BE2C (cell line): ENCODE results near the gene TGIF2.

Experiments used
- DNase-seq: peaks from one replicate; pipeline ENCODE4 v3.0.0-alpha.2; 2020
- H3K27me3 ChIP-seq: fragments of 250-450 bp; sonication (Bioruptor Pico); 2 replicates; pipeline ENCODE4 v1.5.1; 2020; ENCODE audit warnings: mild to moderate bottlenecking
- H3K36me3 ChIP-seq: fragments of 250-450 bp; sonication (Bioruptor Pico); 2 replicates; pipeline ENCODE4 v1.5.1; 2020; ENCODE audit warnings: mild to moderate bottlenecking
- H3K4me1 ChIP-seq: fragments of 250-450 bp; sonication (Bioruptor Pico); 2 replicates; pipeline ENCODE4 v1.5.1; 2020
- H3K4me3 ChIP-seq: 2 replicates; pipeline ENCODE4 v1.5.1; 2011; ENCODE audit warnings: low read depth, low read length
- H3K9me3 ChIP-seq: fragments of 250-450 bp; sonication (Bioruptor Pico); 2 replicates; pipeline ENCODE4 v1.5.1; 2020
- TF ChIP-seq, protein P1 (sequence below): IDR thresholded peaks from 2 replicates; pipeline ENCODE4 v1.5.1; 2012; ENCODE audit warnings: mild to moderate bottlenecking, low read depth, low read length

Gene TGIF2

DNA sequence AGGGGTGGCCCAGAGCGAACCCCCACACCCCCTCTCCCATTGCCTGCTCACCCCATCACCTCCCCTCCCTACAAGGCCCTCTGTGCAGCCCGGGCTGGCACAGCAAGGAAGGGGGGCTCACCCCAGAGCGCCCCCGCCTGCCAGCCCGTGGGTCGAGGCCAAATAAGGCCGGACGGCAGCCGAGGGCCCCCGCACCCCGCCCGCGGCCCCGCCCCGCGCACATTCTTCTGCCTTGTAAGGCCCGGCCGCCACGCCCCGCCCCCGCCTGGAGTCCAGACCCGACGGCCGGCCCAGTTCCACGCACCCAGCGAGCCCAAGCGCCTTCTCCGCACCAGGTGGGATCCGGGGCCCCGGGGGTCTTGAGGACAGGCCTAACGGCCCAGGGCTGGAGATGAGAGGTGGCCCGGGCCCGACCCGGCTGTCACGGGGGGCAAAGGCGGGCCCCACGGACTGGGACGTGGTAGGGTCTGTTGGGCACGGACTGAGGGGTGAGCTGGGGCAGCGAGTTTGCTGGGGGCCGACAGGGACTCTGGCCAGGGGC lies 32.1 kb upstream of the TGIF2 start, which contains the start of gene MYL9:
MYL9 (plus strand) TSS at position 293 of the 541 bp plus-strand sequence. CDS start 3,366 bp downstream, outside the sequence.
- Histone ChIP-seq H3K27me3 (no peaks in the 10 kb centered on the region), H3K4me1 (no peaks in the 10 kb centered on the region), H3K9me3 (no peaks in the 10 kb centered on the region), H3K4me3 (no peak within 1 kb of the TSS), H3K36me3 (no peaks in the 10 kb centered on the region)
- DNase-seq = no peak
- TF ChIP-seq, protein P1, sequence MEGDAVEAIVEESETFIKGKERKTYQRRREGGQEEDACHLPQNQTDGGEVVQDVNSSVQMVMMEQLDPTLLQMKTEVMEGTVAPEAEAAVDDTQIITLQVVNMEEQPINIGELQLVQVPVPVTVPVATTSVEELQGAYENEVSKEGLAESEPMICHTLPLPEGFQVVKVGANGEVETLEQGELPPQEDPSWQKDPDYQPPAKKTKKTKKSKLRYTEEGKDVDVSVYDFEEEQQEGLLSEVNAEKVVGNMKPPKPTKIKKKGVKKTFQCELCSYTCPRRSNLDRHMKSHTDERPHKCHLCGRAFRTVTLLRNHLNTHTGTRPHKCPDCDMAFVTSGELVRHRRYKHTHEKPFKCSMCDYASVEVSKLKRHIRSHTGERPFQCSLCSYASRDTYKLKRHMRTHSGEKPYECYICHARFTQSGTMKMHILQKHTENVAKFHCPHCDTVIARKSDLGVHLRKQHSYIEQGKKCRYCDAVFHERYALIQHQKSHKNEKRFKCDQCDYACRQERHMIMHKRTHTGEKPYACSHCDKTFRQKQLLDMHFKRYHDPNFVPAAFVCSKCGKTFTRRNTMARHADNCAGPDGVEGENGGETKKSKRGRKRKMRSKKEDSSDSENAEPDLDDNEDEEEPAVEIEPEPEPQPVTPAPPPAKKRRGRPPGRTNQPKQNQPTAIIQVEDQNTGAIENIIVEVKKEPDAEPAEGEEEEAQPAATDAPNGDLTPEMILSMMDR = no peak

DNA sequence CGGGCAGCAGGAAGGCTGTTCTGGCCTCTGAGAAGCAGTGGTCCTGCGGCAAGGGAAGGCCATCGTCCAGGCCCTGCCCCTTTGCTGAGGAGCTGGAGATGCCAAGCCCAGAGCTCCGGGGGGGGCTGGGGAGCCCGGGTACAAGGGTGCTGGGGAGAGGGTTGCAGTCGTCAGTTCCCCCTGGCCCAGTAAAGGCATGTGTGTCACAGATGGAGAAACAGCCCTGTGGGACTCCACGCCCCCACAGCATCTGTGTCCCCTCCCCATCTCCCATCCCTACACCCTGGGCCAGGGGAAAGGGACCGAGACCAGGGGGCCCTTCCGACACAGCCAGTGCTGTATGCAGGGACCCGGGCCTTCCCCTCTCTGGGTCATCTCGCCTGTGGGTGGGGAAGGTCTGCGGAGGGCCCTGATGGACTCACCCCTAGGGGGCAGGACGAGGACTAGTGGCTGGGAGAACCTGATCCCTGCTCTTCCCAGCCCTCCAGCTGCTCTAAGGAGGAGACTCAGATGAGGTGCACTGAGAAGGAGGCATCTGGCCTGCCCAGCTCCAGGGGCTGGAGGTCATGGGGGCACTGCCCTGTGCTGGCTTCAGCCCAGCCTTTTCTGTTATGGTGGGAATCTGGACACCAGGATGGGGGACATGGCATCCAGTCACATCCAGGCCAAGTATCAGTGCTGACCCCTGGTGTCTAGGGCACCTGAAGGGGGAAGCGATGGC lies 31.5 kb upstream of the TGIF2 start:
- TF ChIP-seq, protein P1 = peak; percentile 37
- Histone ChIP-seq H3K4me3 (no peak overlapping the region), H3K27me3 (no peaks in the 10 kb centered on the region), H3K4me1 (no peaks in the 10 kb centered on the region), H3K9me3 (no peaks in the 10 kb centered on the region), H3K36me3 (no peaks in the 10 kb centered on the region)
- peak; percentile 33 for DNase-seq

DNA sequence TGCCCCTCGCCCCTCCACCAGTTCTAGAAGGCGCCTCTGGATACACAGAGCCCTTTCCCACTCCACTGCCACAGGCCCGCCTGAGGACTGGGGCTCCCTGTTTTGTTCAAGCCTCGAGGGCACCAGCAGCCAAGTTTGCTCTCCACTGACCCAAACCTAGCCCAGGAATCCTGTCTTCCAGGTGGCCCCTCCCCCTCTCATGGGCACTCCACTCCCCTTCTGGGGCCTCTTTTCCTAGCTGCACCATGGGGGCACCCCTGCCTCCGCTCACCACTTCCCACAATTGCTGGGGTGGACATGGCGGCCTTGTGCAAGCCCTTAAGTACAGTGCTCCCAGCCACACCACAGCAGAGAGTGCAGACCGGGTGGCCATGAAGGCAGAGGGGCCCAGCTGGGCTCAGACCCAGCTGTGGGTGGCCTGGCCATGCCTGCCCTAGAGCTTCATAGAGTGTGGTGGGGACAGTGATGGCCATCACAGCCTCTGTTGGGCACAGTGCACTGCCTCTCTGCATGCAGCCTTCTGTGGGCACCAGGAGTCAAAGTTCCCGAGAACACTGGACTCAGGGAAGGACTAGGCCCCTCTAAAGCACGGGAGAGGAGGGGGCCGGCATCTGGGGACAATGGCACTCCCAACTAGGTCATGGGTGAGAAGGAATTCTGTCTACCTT lies 30.7 kb upstream of the TGIF2 start:
- no peaks in the 10 kb centered on the region for H3K4me1 ChIP-seq
- DNase-seq = no peak
- no peak overlapping the region for H3K4me3 ChIP-seq
- no peaks in the 10 kb centered on the region for H3K27me3 ChIP-seq
- H3K36me3 ChIP-seq = no peaks in the 10 kb centered on the region
- no peaks in the 10 kb centered on the region for H3K9me3 ChIP-seq
- TF ChIP-seq, protein P1 = no peak

DNA sequence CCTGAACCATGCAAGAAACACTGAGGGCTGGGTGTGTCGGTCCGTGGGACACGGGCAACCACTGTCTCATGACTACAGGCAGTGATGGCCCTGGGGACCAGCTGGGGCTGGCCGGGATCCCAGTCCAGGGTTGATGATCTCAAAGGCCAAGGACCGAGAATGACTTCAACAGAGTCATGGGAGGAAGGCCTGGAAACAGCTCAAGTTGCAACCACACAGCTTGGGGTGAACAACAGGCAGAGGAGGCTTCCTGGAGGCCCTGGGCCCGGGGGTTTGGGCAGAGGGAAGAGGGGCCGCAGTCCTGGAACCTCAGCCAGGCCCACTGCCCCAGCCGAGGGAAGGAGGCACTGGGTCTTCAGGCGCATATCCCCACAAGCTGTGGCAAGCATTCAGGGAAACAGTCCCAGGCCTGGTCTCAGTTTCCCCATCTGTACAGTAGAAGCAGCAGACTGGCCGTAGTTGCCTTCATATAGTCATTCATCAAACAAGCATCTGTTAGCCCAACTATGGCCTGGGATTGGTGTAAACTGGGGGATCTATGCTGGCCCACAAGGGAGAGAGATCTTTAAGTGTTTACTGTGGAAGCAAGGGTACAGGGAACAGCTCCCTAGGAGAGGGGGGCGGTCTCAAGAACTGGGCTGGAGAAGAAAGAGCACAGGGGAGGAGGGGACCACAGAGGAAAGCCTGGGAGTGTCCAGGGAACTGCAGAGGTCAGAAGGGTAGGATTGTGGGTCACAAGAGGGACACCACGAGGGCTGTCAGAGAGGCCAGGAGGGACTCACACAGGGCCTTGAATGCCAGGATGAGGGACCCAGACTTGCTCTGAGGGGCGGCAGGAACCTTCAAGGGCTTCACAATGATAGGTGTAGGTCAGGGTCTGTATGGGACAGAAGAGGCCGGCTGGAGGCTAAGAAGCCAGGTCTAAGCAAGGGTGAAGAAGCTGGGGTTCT lies 29.9 kb upstream of the TGIF2 start:
- H3K4me1 ChIP-seq = no peaks in the 10 kb centered on the region
- H3K27me3 ChIP-seq = no peaks in the 10 kb centered on the region
- H3K36me3 ChIP-seq = no peaks in the 10 kb centered on the region
- H3K9me3 ChIP-seq = no peaks in the 10 kb centered on the region
- TF ChIP-seq, protein P1 = no peak
- DNase-seq = no peak
- no peak overlapping the region for H3K4me3 ChIP-seq

DNA sequence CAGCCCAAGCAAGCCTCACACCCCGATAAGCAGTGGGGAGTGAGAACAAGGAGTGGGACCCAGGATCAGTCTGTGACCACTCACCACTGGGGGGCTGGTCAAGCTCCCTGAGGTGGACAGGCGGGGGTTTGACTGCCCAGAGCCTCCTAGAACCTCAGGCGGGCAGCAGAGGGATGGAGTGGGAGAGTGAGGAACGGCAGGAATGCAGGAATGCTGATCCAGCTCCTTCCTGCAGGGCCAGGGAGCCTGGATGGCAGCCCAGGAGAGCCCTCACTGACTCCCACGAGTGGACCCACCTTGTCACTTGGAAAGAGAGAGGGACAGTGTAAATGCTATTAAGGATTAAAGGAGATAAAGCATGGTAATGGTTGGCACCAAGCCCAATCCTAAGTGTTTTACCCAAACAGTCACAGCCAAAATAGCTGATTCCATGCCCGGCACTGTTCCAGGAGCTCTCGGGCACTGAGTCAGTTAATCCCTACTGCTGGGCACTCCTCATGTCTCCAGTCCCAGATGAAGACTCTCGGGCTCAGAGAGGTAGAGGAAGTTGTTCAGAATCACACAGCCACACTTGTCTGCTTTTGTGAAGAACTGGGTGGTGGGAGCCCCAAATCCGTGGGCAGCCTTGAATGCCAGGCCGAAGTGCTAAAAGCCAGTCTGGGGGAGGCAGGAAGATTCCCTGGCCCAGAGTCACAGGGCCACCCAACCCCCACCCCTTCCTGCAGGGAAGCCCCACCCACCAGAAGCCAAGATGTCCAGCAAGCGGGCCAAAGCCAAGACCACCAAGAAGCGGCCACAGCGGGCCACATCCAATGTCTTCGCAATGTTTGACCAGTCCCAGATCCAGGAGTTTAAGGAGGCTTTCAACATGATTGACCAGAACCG lies 29.0 kb upstream of the TGIF2 start:
- Histone ChIP-seq H3K9me3 (no peaks in the 10 kb centered on the region), H3K36me3 (no peaks in the 10 kb centered on the region), H3K4me1 (no peaks in the 10 kb centered on the region), H3K4me3 (no peak overlapping the region), H3K27me3 (no peaks in the 10 kb centered on the region)
- peak; percentile 35 for DNase-seq
- TF ChIP-seq, protein P1 = no peak
